Measurements from ENCODE around the gene LRR1.

GRCh38 chr14:49620182-49621113 lies 21.7 kb downstream of the LRR1 start, which contains the start of the genes MGAT2 and RPL36AL:
- TF ChIP-seq TEAD4 (IDR thresholded peaks at IDR 0.05; ENCODE audit: low read length): no peak
- no peak for TF ChIP-seq TEAD4 (CRISPR knock-in tag; IDR thresholded peaks at IDR 0.05; ENCODE audit: borderline replicate concordance)
- TF ChIP-seq MTA3 (IDR thresholded peaks at IDR 0.05; ENCODE audit: borderline replicate concordance): no peak
- no peak for TF ChIP-seq ZNF561 (CRISPR knock-in tag; conservative IDR thresholded peaks at IDR 0.05)
- TF ChIP-seq RCOR1 (IDR thresholded peaks at IDR 0.05; ENCODE audit: borderline replicate concordance in 1 of 2, low read depth in 2 of 2, low read length in 2 of 2): 0 out of 4 replicates have a peak, but pooled peaks of 1 of the 2 experiments have one; percentile 7
- no peak for TF ChIP-seq ZBTB26 (CRISPR knock-in tag; IDR thresholded peaks at IDR 0.05)
- TF ChIP-seq NR2C2 (CRISPR knock-in tag; IDR thresholded peaks at IDR 0.05): no peak
- TF ChIP-seq NR2C2 (tag; IDR thresholded peaks at IDR 0.05): peak; percentile 14; the same call in 1 of the 2 replicates
- TF ChIP-seq SMAD1 (IDR thresholded peaks at IDR 0.05; ENCODE audit: low read depth, low read length, partially characterized antibody): peak; percentile 23

Data from K562 (cell line).